A549 treated with GW870086 at 1 μM for 4 hours (cell line): ENCODE measurements around the gene FBXO30. TPM values are rescaled to one million over a fixed set of nuclear protein-coding genes. Genes with fewer than 3 reads are reported as not detected.

Experiments
- total RNA-seq: library from RNA; stranded (reverse); fragments of 200-300 nt; extraction: Qiagen RNA extraction; gene quantifications from 5 replicates; pipeline ENCODE4 v1.2.3, GENCODE V29; 2022; ENCODE audit warnings: low read depth

Gene FBXO30
- total RNA-seq = 3.5 to 6.1 TPM (median 5.3 TPM) in 5 replicates

GRCh38 chr6:145814501-145815308, at the start of gene FBXO30:
Gene FBXO30 (minus strand): TSS chr6:145814795. CDS start chr6:145806405, 8,390 bp downstream.

Other genes with a start within 250 kb of the FBXO30 start
- 2.5 to 3.6 TPM (median 3.0 TPM) in 5 replicates for gene EPM2A, start 79.3 kb downstream of the FBXO30 start, total RNA-seq
- gene SHPRH, start 149.6 kb upstream of the FBXO30 start, total RNA-seq = 1.9 to 3.6 TPM (median 3.3 TPM) in 5 replicates
- 0.02 to 0.03 TPM (median 0.03 TPM) in 3 of 5 replicates, not detected in the others for gene GRM1, start 214.3 kb upstream of the FBXO30 start, total RNA-seq